Muscle layer of duodenum (tissue), 2 donors: Measurements from ENCODE around the gene PGC.

ENCODE experiments used
- H3K27ac ChIP-seq: one replicate; pipeline ENCODE4 v1.7.0; 2013; ENCODE audit warnings: mild to moderate bottlenecking, low read length
- H3K27me3 ChIP-seq: one replicate; pipeline ENCODE4 v1.7.0; 2013; ENCODE audit warnings: low read depth, mild to moderate bottlenecking, control low read depth, low read length
- H3K36me3 ChIP-seq, 2 donors: one replicate each; pipeline ENCODE4 v1.7.0; 2013; ENCODE audit warnings: low read length in 2 of 2, control low read depth in 1 of 2, mild to moderate bottlenecking in 1 of 2; ENCODE audit not compliant: insufficient read depth in 2 of 2, control insufficient read depth in 1 of 2
- H3K4me1 ChIP-seq, 2 donors: one replicate each; pipeline ENCODE4 v1.7.0; 2013; ENCODE audit warnings: low read length in 2 of 2, mild to moderate bottlenecking in 2 of 2, control low read depth in 1 of 2, moderate library complexity in 1 of 2; ENCODE audit not compliant: insufficient read depth in 2 of 2, control insufficient read depth in 1 of 2
- H3K4me3 ChIP-seq, 2 donors: one replicate each; pipeline ENCODE4 v1.7.0; 2013; ENCODE audit warnings: low read length in 2 of 2, low read depth in 1 of 2, mild to moderate bottlenecking in 1 of 2
- H3K9me3 ChIP-seq, 2 donors: one replicate each; pipeline ENCODE4 v1.7.0; 2013; ENCODE audit warnings: low read length in 2 of 2, control low read depth in 1 of 2, mild to moderate bottlenecking in 1 of 2; ENCODE audit not compliant: control insufficient read depth in 1 of 2
- donor health status: healthy.

The PGC gene

DNA sequence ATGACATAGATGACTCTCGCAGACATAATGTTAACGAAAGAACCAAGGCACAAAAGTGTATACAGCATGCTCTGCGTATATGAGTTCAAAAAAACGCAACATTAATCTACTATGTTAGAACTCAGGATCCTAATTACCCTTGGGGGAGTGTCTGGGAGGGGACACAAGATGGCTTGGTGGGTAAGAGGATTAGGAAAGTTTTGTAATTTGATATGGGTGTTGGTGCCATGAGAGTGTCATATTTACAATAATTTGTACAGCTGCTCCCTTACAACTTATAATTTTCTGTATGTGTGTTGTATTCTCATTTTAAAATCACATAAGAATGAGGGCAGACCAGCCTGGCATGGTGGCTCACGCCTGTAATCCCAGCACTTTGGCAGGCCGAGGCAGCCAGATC lies 50.4 kb downstream of the PGC start:
- Histone ChIP-seq H3K4me3 (no peak overlapping the region), H3K4me1 (peaks cover 0 to 6% of the 10 kb centered on the region in 2 donors), H3K9me3 (no peaks in the 10 kb centered on the region), H3K36me3 (peaks cover 0 to 8% of the 10 kb centered on the region in 2 donors), H3K27ac (no peak overlapping the region), H3K27me3 (no peaks in the 10 kb centered on the region)

- Histone ChIP-seq H3K27ac (no peak overlapping the region), H3K4me1 (peaks cover 0 to 4% of the 10 kb centered on the region in 2 donors), H3K27me3 (no peaks in the 10 kb centered on the region), H3K4me3 (no peak overlapping the region), H3K9me3 (no peaks in the 10 kb centered on the region), H3K36me3 (peaks cover 0 to 13% of the 10 kb centered on the region in 2 donors)
Measured at GRCh38 chr6:41695825-41696224, 51.4 kb downstream of the PGC start.

DNA sequence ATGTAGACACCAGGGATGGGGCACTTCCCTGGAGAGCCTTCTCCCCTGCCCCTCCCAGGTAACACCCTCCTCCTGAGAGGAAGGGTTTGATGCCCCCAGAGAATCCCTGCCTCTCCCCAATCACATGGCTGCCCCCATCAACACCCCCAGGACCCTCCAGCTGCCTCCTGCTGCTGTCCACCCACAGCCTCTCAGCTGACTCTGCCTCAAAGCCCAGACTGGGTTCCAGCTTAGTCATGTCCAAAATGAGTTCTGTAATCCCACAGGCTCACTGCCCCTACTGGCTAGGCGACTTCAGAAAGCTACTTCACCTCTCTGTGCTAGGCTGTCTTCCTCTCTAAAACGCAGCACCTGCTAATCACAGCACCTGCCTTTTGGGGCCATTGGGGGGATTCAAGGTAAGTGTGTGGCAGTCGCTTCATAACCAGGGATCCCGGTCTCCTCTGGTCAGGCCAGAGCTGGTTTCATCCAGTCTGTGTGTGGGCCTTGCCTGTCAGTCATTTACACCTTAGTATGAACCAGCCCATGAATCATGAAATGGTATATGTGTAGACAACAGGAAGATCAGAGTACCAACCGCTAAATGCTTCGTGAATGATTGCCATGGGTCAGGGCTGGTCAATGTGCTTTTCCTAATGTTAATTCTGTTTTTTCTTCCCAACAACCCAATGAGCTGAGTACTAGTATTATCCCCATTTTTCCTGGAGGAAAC lies 52.2 kb downstream of the PGC start:
- Histone ChIP-seq H3K4me3 (no peak overlapping the region), H3K9me3 (no peaks in the 10 kb centered on the region), H3K4me1 (no peaks in the 10 kb centered on the region), H3K27ac (no peak overlapping the region), H3K36me3 (peaks cover 0 to 21% of the 10 kb centered on the region in 2 donors), H3K27me3 (no peaks in the 10 kb centered on the region)

DNA sequence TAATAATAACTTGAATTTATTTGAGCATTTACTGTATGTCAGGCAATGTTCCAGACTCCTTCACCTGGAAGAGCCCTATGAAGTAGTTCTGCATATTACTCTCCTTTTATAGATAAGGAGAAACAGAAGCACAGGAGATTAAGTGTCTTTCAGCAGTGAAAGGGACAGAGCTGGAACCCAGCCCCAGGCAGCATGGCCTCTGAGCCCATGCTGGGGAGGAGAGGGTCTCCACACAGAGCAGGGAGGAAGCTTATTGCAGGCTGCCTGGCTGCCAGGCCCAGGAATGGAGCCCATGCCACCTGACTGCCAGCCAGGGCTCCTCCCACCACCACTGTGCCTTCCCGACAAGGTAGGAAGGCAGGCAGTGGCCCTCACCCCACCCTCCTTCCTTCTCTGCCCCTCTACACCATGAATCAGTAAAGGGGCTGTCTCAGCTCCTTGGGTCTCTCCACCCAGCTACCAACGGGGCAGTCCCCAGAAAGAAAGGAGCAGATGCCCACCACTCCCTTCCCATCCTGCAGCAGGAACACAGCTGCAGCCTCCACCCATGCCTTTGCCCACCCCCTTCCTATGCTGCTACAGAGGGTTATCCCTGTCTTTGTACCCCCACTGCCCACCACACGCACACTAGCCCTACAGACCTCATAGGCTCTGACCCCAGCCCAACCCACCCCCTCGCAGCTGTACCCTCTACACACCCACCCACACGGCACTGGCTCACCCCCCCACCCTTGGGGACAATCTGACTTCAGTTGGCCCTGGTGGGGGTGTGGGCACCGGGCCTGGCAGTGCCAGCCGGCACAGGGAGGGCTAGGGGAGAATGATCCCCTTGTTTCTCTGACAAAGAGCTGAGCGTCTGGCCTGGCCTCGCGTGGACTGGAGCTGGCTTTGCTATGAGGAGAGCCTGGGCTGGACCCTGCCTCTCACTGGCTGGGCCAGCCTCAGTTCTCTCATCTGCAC lies 53.6 kb downstream of the PGC start:
- Histone ChIP-seq H3K36me3 (peaks cover 13 to 28% of the 10 kb centered on the region in 2 donors), H3K4me1 (peaks cover 0 to 10% of the 10 kb centered on the region in 2 donors), H3K27ac (no peak overlapping the region), H3K9me3 (no peaks in the 10 kb centered on the region), H3K27me3 (no peaks in the 10 kb centered on the region), H3K4me3 (no peak overlapping the region)

DNA sequence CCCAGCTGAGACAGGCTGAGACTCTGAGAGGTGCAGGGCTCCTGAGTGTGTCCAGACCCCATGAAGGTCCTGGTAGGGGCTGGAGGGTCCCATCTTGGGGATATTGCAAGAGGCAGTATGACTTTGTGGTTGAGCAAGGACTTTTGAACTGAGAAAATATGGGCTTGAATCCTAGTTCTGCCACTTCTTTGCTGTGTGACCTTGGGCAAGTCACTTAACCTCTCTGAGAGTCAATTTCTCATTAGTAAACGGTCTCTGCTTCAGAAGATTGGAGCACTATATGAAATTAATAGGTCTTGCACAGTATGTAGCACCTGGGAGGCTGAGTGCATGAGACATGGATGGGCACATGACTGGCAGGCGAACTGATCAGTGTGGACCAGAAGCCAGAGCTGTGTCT lies 54.5 kb downstream of the PGC start:
- Histone ChIP-seq H3K27me3 (no peaks in the 10 kb centered on the region), H3K4me3 (no peak overlapping the region), H3K36me3 (peaks cover 13 to 25% of the 10 kb centered on the region in 2 donors), H3K9me3 (no peaks in the 10 kb centered on the region), H3K27ac (no peak overlapping the region), H3K4me1 (peaks cover 0 to 15% of the 10 kb centered on the region in 2 donors)

GRCh38 chr6:41692080-41692675 lies 55.0 kb downstream of the PGC start:
- Histone ChIP-seq H3K4me3 (no peak overlapping the region), H3K27ac (no peak overlapping the region), H3K36me3 (peaks cover 15 to 30% of the 10 kb centered on the region in 2 donors), H3K27me3 (no peaks in the 10 kb centered on the region), H3K4me1 (peaks cover 0 to 15% of the 10 kb centered on the region in 2 donors), H3K9me3 (no peaks in the 10 kb centered on the region)

DNA sequence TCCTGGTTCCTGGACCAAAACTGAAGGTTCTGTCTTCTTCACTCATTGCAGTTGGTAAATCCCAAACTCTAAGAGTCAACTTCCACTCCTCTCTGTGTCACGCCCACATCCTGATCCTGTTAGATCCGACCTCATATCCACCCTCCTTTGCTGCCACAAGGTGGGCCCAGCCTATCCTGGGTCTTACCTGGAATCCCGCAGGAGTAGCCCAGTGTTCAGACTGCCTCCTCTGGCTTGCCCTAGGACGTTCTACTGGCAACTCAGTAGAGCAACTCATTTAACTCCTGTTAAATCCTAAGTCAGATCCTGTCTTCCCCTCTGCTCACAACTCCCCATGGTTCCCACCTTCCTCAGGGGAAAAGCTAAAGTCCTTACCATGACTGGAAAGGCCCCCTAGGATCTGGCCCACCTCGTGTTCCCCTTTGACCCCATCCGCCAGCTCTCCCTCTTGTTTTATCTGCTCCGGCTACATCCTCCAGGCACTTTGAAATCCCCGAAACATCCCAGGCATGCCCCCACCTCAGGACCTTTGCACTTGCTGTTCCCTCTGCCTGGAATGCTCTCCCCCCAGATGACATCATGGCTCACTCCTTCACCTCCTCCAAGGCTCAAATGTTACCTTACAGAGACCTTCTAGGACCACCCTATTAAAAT lies 55.6 kb downstream of the PGC start:
- no peak overlapping the region for H3K4me3 ChIP-seq
- H3K27me3 ChIP-seq = no peaks in the 10 kb centered on the region
- H3K9me3 ChIP-seq = no peaks in the 10 kb centered on the region
- H3K27ac ChIP-seq = no peak overlapping the region
- peaks cover 21 to 36% of the 10 kb centered on the region in 2 donors for H3K36me3 ChIP-seq
- H3K4me1 ChIP-seq = peaks cover 0 to 15% of the 10 kb centered on the region in 2 donors

DNA sequence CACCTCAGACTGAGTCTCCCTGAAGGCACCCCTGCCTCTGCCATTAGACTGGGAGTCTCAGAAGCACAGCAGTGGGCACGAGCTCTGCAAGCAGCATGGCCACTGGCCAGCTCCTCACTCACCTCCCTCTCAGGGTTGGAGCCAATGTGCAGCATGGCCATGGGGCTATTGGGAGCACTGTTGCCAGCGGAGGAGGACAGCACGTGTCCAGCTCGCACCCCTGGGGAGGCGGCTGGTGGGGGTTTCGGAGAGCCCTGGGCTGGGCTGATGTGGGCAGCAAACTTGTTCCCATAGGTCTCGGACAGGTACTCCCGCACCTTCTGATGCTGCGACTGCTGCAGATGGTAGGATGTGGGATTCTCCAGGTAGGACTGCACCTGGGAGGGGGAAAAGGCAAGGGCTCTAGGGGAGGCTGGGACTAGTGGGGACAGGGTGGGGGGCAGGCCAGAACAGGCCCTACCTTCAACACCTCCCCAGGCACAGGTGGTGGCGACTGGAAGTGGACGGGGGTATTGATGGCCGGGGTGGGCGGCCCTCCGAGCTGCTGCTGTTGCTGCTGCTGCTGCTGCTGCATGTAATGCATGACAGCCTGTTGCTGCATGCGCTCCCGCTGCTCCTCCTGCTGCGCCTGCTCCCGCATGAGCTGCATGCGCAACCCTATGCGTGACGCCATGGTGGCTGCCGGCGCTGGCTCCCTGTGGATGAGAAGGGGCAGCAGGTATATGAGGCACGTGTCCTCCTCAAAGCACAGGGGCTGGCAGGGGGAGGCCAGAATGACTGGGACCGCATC lies 56.5 kb downstream of the PGC start:
- H3K4me1 ChIP-seq = peaks cover 0 to 15% of the 10 kb centered on the region in 2 donors
- peaks cover 24 to 42% of the 10 kb centered on the region in 2 donors for H3K36me3 ChIP-seq
- H3K27ac ChIP-seq = no peak overlapping the region

GRCh38 chr6:41689171-41690008 lies 57.8 kb downstream of the PGC start:
- no peak overlapping the region for H3K27ac ChIP-seq
- H3K36me3 ChIP-seq = peaks cover 29 to 55% of the 10 kb centered on the region in 2 donors
- peaks cover 0 to 15% of the 10 kb centered on the region in 2 donors for H3K4me1 ChIP-seq
- no peak overlapping the region for H3K4me3 ChIP-seq
- H3K9me3 ChIP-seq = no peaks in the 10 kb centered on the region
- H3K27me3 ChIP-seq = no peaks in the 10 kb centered on the region

More for the DNA sequence above, 56.5 kb downstream of the PGC start:
- H3K4me3 ChIP-seq = no peak overlapping the region
- H3K9me3 ChIP-seq = no peaks in the 10 kb centered on the region
- no peaks in the 10 kb centered on the region for H3K27me3 ChIP-seq
